Left renal cortex interstitium (tissue), 4 donors: ENCODE data around the gene UXS1. TPM values are rescaled to one million over a fixed set of nuclear protein-coding genes. Genes with fewer than 3 reads are reported as not detected.

ENCODE experiments used
- DNase-seq, 4 donors: peaks; one replicate each; pipeline ENCODE4 v3.0.0-alpha.2; 2013; ENCODE audit warnings: low read depth in 4 of 4, low spot score in 2 of 4, missing footprints in 1 of 4
- polyA plus RNA-seq, 4 donors: library from polyadenylated mRNA; unstranded; fragments of 120-200 nt; gene quantifications; one replicate each; pipeline ENCODE4 v1.2.1, GENCODE V29; 2013; ENCODE audit not compliant: insufficient read length in 4 of 4

UXS1 gene
- polyA plus RNA-seq, 4 donors: 76.2 to 87.9 (median 82.9) TPM

GRCh38 chr2:106161938-106162820 lies 31.9 kb downstream of the UXS1 start:
- DNase-seq: no peak

GRCh38 chr2:106161341-106161740 lies 32.8 kb downstream of the UXS1 start:
- DNase-seq: no peak

- DNase-seq: no peak
Measured at GRCh38 chr2:106160786-106161261, 33.3 kb downstream of the UXS1 start.

GRCh38 chr2:106159866-106160785 lies 34.0 kb downstream of the UXS1 start:
- DNase-seq: no peak

GRCh38 chr2:106158871-106159270 lies 35.2 kb downstream of the UXS1 start:
- DNase-seq: no peak

- no peak for DNase-seq
Measured at GRCh38 chr2:106158131-106158530, 36.0 kb downstream of the UXS1 start.

GRCh38 chr2:106157416-106157815 lies 36.7 kb downstream of the UXS1 start:
- DNase-seq: no peak

- no peak for DNase-seq
Measured at GRCh38 chr2:106156305-106157296, 37.5 kb downstream of the UXS1 start.

GRCh38 chr2:106153781-106154180 lies 40.3 kb downstream of the UXS1 start:
- no peak for DNase-seq

- DNase-seq: no peak
Measured at GRCh38 chr2:106147665-106148064, 46.4 kb downstream of the UXS1 start.

GRCh38 chr2:106147159-106147558 lies 46.9 kb downstream of the UXS1 start:
- no peak for DNase-seq

- DNase-seq: no peak
Measured at GRCh38 chr2:106144621-106145331, 49.3 kb downstream of the UXS1 start.

GRCh38 chr2:106143495-106144215 lies 50.4 kb downstream of the UXS1 start:
- DNase-seq: no peak

GRCh38 chr2:106142683-106143082 lies 51.4 kb downstream of the UXS1 start:
- no peak for DNase-seq

- DNase-seq: no peak
Measured at GRCh38 chr2:106140913-106141312, 53.2 kb downstream of the UXS1 start.

- no peak for DNase-seq
Measured at GRCh38 chr2:106140113-106140512, 54.0 kb downstream of the UXS1 start.

- no peak for DNase-seq
Measured at GRCh38 chr2:106139238-106139935, 54.7 kb downstream of the UXS1 start.

GRCh38 chr2:106138543-106139237 lies 55.4 kb downstream of the UXS1 start:
- DNase-seq: no peak
